ENCODE results near the gene HTRA1. TPM values are rescaled to one million over a fixed set of nuclear protein-coding genes. Genes with fewer than 3 reads are reported as not detected.
A peak's percentile ranks its signal among the peaks of the same experiment; 100 is the strongest.

HTRA1 gene
- total and polyA plus RNA-seq, 2 of the 4 experiments (the other 2 are of a cell fraction), result 28.5 to 108 TPM

GRCh38 chr10:122494833-122495232 lies 33.5 kb downstream of the HTRA1 start:
- no peak overlapping the region for H3K56ac ChIP-seq (ENCODE audit: extremely low read depth, insufficient read depth, low read length)
- H3K18ac ChIP-seq (ENCODE audit: low read depth, low read length), result no peak overlapping the region
- H3K4me3 ChIP-seq (ENCODE audit: insufficient read depth, low read depth, low read length), result no peak overlapping the region
- H4K91ac ChIP-seq (ENCODE audit: insufficient read depth, low read depth, low read length), result no peak overlapping the region
- H3K27ac ChIP-seq (ENCODE audit: insufficient read depth, low read length), result no peak overlapping the region
- H2AK9ac ChIP-seq (replicated peaks; ENCODE audit: low read depth, low read length, poor library complexity), result no peak overlapping the region
- no peak for TF ChIP-seq BHLHE40 (IDR thresholded peaks at IDR 0.05; ENCODE audit: low read depth, low read length)
- TF ChIP-seq NFE2L2 (IDR thresholded peaks at IDR 0.05; ENCODE audit: low read depth, low read length), result no peak
- no peak for TF ChIP-seq CEBPB (IDR thresholded peaks at IDR 0.05; ENCODE audit: low read depth, low read length)
- TF ChIP-seq RFX5 (IDR thresholded peaks at IDR 0.05; ENCODE audit: low read depth, low read length), result no peak
- no peak for TF ChIP-seq USF2 (IDR thresholded peaks at IDR 0.05; ENCODE audit: low read depth, low read length)
- 0 out of 2 replicates have a peak, but pooled peaks have one; percentile 23 for TF ChIP-seq MAFK (IDR thresholded peaks at IDR 0.05; ENCODE audit: low read depth, low read length)
- TF ChIP-seq POLR2A (IDR thresholded peaks at IDR 0.05; ENCODE audit: low read depth, low read length), result no peak
- no peak for TF ChIP-seq MAZ (IDR thresholded peaks at IDR 0.05; ENCODE audit: borderline replicate concordance, low read depth, low read length)
- no peak for TF ChIP-seq MXI1 (IDR thresholded peaks at IDR 0.05; ENCODE audit: borderline replicate concordance, low read depth, low read length)
- no peak for TF ChIP-seq CTCF (conservative IDR thresholded peaks at IDR 0.05; ENCODE audit: low read depth, low read length)
- no peak for TF ChIP-seq ELK1 (IDR thresholded peaks at IDR 0.05; ENCODE audit: borderline replicate concordance, low read depth, low read length)
- TF ChIP-seq RCOR1 (IDR thresholded peaks at IDR 0.05; ENCODE audit: insufficient replicate concordance, low read length), result no peak
- peak; percentile 26; the same call in 1 of the 2 replicates for TF ChIP-seq FOS (IDR thresholded peaks at IDR 0.05; ENCODE audit: low read depth, low read length)
- no peak for TF ChIP-seq RAD21 (IDR thresholded peaks at IDR 0.05; ENCODE audit: low read length)
- dilution Hi-C loops (cut with HindIII; ENCODE audit: low sequenced_read_pairs, unreplicated experiment) (no loop called here), in situ Hi-C loops (cut with MboI; ENCODE audit: low sequenced_read_pairs) (no loop called here), intact Hi-C loops (cut with micrococcal nuclease) (no loop called here)
- ChIA-PET POLR2A (ENCODE audit: unreplicated experiment) (no interaction called here), CTCF (no interaction called here)
- no peak overlapping the region for H3K4ac ChIP-seq (ENCODE audit: low read depth, low read length)
- no peak overlapping the region for H3K14ac ChIP-seq (replicated peaks; ENCODE audit: low read depth, low read length)
- H4K8ac ChIP-seq (ENCODE audit: low read depth in 2 of 2, low read length in 2 of 2), result no peak overlapping the region
- H3K9ac ChIP-seq (ENCODE audit: low read depth, low read length), result no peak overlapping the region
- H3K36me3 ChIP-seq (ENCODE audit: control insufficient read depth, insufficient read depth, low read length), result peaks cover 6% of the 10 kb centered on the region; the same call in 1 of the 2 replicates
- peak overlapping the region; percentile 1 for H2AFZ ChIP-seq (replicated peaks; ENCODE audit: low read length, poor library complexity)
- H3K4me2 ChIP-seq (ENCODE audit: low read depth, low read length), result no peak overlapping the region; the same call in 1 of the 2 replicates
- no TSS peak for BruUV-seq (replicated peaks)
- WGBS, 2 experiments (ENCODE audit: extremely low coverage in 2 of 2, insufficient read length in 1 of 2), result 50% methylated on average over 4 of the region's 14 CpGs; no CpG with 5 or more reads in 1 of the 2 experiments
- no peak overlapping the region for H4K5ac ChIP-seq (ENCODE audit: low read depth, low read length)
- H3K9me1 ChIP-seq (ENCODE audit: insufficient read depth, low read length), result peaks cover 10% of the 10 kb centered on the region
- no peak overlapping the region for H2BK5ac ChIP-seq (ENCODE audit: low read depth, low read length, poor library complexity, severe bottlenecking)
- ATAC-seq (ENCODE audit: low read depth) (peak; percentile 28; the same call in 1 of the 2 replicates), DNase-seq (peak; percentile 75)
- H2BK20ac ChIP-seq (ENCODE audit: low read depth, low read length), result no peak overlapping the region
- H3K23ac ChIP-seq (ENCODE audit: low read depth, low read length), result no peak overlapping the region
- no peaks in the 10 kb centered on the region for H3K79me1 ChIP-seq (ENCODE audit: low read depth in 1 of 2, low read length in 2 of 2)
- H4K20me1 ChIP-seq (ENCODE audit: insufficient read depth, low read length), result no peaks in the 10 kb centered on the region
- peaks cover 21% of the 10 kb centered on the region for H3K4me1 ChIP-seq (ENCODE audit: control insufficient read depth, insufficient read depth, low read length)
- no peaks in the 10 kb centered on the region for H3K27me3 ChIP-seq (ENCODE audit: control insufficient read depth, insufficient read depth, low read length)
- H2BK15ac ChIP-seq (ENCODE audit: low read depth, low read length), result no peak overlapping the region
- no peak overlapping the region for H2BK120ac ChIP-seq (ENCODE audit: low read depth, low read length)
- H2AK5ac ChIP-seq (ENCODE audit: low read depth, low read length), result no peak overlapping the region
- H3K9me3 ChIP-seq (ENCODE audit: control insufficient read depth, insufficient read depth, low read length), result no peaks in the 10 kb centered on the region

Measured in IMR-90 (cell line).